Measurements from ENCODE around the gene TMEM120A.

DNA sequence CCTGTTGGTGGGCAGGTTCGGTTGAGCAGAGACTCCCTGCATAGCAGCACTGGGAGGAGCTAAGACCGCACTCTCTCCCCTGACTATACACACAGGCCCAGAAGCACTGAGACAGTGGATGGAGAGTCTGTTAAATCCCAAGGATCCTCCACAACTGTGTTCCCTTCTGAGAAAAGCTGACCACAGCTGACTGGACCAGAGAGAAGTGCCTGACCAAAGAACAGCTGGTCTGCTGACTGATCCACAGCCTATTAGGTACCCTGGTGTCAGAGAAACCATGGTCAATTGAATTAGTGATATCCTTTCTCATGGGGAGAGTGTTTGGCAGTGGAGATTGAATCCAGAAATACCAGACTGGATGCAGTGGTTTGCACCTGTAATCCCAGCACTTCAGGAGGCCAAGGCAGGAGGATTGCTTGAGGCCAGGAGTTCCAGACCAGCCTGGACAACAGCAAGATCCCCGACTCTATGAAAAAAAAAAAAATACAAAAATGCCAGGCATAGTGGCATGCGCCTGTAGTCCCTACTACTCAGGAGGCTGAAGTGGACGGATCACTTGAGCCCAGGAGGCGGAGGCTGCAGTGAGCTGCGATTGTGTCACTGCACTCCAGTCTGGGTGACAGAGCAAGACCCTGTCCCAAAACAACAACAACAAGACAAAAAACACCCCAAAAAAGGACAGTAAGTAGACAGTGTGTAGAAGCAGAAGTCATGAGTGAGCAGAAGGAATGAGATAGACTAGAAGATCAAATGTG is 27.8 kb upstream of the TMEM120A start:
- no peak for TF ChIP-seq POLR2A (IDR thresholded peaks at IDR 0.05; ENCODE audit: extremely low read depth, insufficient read length)
- TF ChIP-seq, protein P1, sequence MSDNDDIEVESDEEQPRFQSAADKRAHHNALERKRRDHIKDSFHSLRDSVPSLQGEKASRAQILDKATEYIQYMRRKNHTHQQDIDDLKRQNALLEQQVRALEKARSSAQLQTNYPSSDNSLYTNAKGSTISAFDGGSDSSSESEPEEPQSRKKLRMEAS (IDR thresholded peaks at IDR 0.05; ENCODE audit: low read depth, low read length): no peak
- TF ChIP-seq, protein P2, sequence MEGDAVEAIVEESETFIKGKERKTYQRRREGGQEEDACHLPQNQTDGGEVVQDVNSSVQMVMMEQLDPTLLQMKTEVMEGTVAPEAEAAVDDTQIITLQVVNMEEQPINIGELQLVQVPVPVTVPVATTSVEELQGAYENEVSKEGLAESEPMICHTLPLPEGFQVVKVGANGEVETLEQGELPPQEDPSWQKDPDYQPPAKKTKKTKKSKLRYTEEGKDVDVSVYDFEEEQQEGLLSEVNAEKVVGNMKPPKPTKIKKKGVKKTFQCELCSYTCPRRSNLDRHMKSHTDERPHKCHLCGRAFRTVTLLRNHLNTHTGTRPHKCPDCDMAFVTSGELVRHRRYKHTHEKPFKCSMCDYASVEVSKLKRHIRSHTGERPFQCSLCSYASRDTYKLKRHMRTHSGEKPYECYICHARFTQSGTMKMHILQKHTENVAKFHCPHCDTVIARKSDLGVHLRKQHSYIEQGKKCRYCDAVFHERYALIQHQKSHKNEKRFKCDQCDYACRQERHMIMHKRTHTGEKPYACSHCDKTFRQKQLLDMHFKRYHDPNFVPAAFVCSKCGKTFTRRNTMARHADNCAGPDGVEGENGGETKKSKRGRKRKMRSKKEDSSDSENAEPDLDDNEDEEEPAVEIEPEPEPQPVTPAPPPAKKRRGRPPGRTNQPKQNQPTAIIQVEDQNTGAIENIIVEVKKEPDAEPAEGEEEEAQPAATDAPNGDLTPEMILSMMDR (IDR thresholded peaks at IDR 0.05; ENCODE audit: low read depth, low read length): no peak
- no peak for TF ChIP-seq MYC (IDR thresholded peaks at IDR 0.05; ENCODE audit: low read depth, low read length)
